ENCODE measurements around the gene DPP3. TPM values are rescaled to one million over a fixed set of nuclear protein-coding genes. Genes with fewer than 3 reads are reported as not detected.
"Not testable (repeated sequence)": the region's sequence is repeated elsewhere in the genome, so short reads cannot be mapped to it uniquely, and the experiment has no call there.

The DPP3 gene
- total RNA-seq, 2 donors from 2014 or later = 27.1 to 29.4 TPM

- intact Hi-C loops (cut with DNase I) = no loop called here
- no peak for DNase-seq (ENCODE audit: low spot score)
These were observed 28.9 kb downstream of the DPP3 start for GRCh38 chr11:66509131-66509561.

DNA sequence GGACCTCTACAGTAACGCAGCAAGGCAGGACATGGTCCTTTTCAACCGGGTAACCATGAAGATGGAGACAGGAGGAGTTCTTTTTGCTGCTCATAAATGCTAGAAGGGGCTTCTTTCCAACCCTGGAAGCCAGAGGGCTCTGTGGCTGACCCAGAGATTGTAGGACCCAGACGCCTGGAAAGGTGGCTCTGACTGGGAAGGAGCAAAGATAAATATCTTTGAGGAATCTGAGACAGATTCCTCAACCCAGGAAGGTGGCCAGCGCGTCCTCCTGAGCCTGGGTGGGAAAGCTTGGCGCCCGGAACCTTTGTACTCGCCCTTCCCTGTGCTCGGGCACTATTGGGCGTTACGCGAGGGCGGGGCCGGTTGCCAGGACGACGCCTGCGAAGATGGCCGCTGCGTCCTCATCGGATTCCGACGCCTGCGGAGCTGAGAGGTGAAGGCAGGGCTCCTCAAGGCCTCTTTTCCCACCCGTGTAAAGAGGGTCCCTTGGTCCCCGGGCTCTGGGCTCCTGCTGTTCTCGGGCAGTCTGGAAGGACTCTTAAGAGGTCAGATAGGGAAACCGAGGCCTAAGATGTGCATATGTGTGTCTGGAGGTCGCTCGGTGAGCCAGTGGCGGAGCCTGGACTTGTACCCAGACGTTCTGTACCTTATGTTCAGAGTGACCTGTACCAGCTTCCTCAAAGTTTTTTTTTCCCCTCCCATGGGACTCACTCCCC is 30.2 kb downstream of the DPP3 start, which contains the start of gene BBS1:
Gene BBS1, plus strand, starts transcription at position 365 of the 719 bp plus-strand sequence. Its CDS starts 25 bp downstream, at position 390.
- peak; percentile 97 for DNase-seq (ENCODE audit: low spot score)
- intact Hi-C loops (cut with DNase I) = no loop called here

DNA sequence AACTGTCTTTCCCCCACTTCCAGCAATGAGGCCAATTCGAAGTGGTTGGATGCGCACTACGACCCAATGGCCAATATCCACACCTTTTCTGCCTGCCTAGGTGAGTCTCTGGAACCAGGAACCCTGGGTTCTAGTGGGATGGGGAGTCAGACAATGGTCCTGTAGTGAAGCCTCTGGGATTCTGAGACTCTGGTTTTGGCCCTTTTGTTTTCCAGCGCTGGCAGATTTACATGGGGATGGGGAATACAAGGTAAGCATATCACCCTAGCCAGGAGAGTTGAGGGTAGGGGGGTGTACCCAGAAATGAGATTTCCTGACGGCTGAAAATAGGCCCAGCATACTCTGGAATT is 30.7 kb downstream of the DPP3 start:
- no peak for DNase-seq (ENCODE audit: low spot score)
- intact Hi-C loops (cut with DNase I) = no loop called here

DNA sequence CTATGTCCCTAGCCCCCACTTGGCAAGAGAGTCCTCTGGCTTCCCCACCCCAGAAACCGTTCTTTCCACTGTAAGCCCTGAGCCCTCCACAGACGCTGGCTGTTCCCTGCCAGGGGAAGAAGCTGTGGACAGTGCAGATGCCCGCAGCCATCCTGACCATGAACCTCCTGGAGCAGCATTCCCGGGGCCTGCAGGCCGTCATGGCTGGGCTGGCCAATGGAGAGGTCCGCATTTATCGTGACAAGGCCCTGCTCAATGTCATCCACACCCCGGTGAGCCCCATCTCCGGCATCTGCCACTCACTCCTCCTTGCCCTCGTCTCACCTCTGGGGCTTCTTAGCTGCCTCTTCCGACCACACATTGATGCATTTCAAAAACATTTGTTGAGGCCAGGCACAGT is 43.4 kb downstream of the DPP3 start:
- intact Hi-C loops (cut with DNase I) = no loop called here
- DNase-seq (ENCODE audit: low spot score) = no peak

- intact Hi-C loops (cut with DNase I) = no loop called here
- DNase-seq (ENCODE audit: low spot score) = no peak
These were observed 44.2 kb downstream of the DPP3 start for GRCh38 chr11:66524304-66525040.

DNA sequence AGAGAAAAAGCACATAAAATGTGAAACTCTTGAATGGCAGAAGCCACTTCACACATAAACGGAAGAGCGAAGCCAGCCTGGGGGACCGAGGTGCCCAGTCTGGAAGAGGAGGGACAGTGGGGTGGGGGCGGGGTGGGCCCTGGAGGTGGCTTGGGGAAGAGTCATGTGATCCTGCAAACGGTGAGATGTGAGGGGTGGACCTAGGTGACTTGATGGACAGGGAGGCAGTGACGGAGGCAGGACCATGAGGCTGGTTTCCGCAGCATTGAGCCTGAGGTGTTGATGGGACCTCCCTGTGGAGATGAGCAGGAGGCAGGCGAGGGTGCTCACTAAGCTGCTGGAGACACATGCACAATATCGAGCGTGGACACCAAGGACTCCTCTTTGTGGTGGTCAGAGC is 48.8 kb downstream of the DPP3 start:
- intact Hi-C loops (cut with DNase I) = no loop called here
- no peak for DNase-seq (ENCODE audit: low spot score)

DNA sequence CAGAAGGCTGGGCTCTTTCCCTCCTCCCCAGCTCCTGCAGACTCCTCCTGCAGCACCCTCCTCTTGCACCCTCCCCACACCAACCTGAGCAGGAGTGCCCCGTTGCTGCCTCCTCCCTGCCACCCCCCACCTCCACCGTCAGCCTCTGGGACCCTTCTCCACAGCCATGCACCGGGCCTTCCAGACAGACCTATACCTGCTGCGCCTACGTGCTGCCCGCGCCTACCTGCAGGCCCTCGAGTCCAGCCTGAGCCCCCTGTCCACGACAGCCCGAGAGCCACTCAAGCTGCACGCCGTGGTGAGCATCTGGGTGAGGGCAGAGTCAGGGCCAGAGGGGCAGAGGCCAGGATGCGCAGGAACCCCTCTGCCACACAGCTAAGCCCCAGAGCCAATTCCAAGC is 49.4 kb downstream of the DPP3 start:
- DNase-seq (ENCODE audit: low spot score) = no peak
- intact Hi-C loops (cut with DNase I) = no loop called here

DNA sequence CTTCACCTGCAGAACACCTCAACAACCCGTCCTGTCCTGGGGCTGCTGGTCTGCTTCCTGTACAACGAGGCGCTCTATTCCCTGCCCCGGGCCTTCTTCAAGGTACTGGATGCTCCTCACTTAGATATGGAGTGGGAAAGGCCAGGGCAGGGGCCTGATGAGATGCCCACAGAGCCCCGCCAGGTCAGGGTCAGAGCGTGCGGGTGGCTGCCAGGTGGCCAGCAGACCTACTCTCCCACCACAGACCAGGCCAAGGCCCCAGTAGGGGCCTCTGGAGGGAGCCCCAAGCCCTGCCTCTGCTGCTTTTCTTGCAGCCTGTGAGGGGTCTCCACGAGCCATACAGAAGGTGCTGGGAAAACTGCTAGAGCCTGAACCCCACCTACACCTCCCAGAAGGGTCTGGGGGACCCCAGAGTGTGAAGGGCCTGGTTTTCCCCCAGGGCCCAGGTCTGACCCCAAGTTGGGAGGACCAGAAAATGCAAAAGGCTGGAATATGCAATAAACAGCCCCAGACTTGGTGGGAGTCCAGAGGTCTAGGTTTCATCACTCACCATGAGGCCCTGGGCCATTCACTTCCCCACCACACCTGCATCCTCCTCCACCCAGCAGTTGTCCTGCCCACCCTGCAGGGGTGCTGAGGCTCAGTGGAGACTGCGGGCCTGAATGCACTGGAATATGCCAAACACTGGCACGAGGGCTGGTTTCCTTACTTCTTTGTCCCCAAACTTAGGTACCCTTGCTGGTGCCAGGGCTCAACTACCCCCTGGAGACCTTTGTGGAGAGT is 50.9 kb downstream of the DPP3 start:
- intact Hi-C loops (cut with DNase I) = no loop called here
- DNase-seq (ENCODE audit: low spot score) = no peak

DNA sequence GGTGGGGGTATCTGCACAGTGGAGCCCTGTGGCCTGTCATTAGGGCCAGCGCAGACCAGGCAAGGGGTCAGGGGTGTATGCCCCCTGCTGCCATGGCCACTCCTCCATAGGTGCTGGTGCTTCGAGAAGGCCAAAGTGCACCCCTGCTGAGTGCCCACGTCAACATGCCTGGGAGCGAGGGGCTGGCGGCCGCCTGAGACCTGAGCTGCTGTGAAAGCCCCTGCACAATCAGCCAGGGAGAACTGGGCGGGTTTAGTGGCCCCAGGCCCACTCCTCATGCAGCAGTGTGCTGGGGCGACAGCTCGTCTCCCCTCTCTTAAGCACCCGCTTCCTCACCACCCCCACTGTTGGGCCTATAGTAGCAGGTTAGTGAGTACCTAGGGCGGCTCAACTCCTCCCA is 51.6 kb downstream of the DPP3 start:
- intact Hi-C loops (cut with DNase I) = no loop called here
- no peak for DNase-seq (ENCODE audit: low spot score)

GRCh38 chr11:66532784-66533183 is 52.5 kb downstream of the DPP3 start:
- intact Hi-C loops (cut with DNase I) = no loop called here
- no peak for DNase-seq (ENCODE audit: low spot score)

DNA sequence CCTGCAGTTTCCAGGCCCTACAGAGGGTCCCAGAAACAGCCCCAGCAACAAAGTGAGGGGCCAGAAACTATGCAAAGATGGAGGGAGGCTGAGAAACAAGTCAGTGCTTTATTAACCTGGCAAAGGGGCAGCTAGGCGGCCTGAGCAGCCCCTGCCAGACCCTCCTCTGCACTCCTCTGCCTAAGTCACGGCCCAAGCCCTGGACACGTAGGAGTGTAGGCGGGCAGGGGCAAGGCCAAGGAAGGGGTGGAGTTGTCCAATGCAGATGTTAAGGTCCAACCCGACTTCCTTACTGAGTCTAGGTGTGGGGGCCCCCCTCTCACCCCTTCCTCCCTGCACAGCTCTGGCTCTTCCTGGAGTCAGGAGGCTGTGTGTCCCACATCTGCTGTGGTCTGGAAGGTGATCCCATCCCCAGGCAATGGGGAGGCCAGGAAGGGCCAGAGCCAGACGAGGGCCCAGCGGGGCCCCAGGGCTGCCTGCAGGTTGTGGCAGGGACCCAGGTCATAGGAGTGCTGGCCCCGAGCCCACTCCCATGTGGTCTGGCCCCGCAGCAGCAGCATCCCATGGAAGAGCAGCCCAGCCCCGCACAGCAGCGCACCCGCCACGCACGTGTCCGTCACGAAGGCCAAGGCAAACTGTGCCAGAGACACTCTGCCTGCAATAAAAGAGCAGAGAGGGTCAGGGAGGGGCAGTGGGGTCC is 59.1 kb downstream of the DPP3 start:
- no peak for DNase-seq (ENCODE audit: low spot score)
- intact Hi-C loops (cut with DNase I) = no loop called here

DNA sequence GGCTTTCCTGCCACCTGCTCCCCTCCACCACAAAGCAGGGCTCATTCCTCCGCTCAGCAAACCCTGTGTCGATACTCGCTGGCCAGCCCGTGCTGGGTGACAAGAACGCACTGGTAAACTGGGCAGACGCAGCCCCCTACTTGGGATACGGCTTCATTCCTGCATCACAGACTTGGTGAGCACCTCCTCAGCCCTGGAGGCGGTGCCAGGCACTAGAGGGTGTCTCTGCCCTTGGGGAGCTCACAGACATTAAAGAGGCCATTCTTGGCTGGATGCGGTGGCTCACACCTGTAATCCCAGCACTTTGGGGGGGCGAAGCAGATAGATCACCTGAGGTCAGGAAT is 59.6 kb downstream of the DPP3 start:
- no peak for DNase-seq (ENCODE audit: low spot score)

DNA sequence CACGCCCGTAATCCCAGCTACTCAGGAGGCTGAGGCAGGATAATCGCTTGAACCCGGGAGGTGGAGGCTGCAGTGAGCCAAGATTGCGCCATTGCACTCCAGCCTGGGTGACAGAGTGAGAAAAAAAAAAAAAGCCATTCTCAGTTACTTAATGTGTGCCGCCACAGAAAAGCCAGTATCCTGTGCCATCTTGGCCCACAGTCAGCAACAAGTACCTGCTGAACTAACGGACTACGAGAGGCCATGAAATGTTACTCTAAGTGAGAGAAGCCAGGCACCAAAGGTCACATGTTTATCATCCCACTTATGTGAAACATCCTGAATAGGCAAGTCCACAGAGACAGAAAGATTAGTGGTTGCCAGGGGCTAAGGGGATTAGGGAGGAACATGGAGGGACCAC is 60.4 kb downstream of the DPP3 start:
- intact Hi-C loops (cut with DNase I); DNase-seq (ENCODE audit: low spot score): not testable (repeated sequence)

More for the DNA sequence above, 59.6 kb downstream of the DPP3 start:
- intact Hi-C loops (cut with DNase I) = no loop called here

DNA sequence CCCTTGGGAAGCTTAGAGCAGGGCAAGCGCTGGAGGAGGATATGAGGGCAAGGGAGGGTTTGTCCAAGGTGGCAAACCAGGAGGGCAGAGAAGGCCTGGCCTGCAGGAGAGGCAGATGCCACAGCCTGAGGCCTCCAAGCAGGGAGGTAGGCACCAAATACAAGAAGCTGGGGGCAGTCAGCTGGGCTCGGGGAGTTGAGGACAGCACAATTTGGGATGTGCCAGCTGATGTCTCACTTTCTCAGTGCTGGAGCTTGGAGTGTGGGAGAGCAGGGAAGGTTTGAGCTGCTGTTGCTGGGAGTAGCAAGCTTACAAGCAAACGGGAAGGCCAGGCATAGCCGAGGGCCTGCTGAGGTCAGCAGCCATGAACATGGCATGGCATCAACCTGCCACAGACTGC is 61.7 kb downstream of the DPP3 start:
- intact Hi-C loops (cut with DNase I) = no loop called here
- no peak for DNase-seq (ENCODE audit: low spot score)

- DNase-seq (ENCODE audit: low spot score) = no peak
- intact Hi-C loops (cut with DNase I) = no loop called here
These were observed 62.1 kb downstream of the DPP3 start for GRCh38 chr11:66542362-66542761.

DNA sequence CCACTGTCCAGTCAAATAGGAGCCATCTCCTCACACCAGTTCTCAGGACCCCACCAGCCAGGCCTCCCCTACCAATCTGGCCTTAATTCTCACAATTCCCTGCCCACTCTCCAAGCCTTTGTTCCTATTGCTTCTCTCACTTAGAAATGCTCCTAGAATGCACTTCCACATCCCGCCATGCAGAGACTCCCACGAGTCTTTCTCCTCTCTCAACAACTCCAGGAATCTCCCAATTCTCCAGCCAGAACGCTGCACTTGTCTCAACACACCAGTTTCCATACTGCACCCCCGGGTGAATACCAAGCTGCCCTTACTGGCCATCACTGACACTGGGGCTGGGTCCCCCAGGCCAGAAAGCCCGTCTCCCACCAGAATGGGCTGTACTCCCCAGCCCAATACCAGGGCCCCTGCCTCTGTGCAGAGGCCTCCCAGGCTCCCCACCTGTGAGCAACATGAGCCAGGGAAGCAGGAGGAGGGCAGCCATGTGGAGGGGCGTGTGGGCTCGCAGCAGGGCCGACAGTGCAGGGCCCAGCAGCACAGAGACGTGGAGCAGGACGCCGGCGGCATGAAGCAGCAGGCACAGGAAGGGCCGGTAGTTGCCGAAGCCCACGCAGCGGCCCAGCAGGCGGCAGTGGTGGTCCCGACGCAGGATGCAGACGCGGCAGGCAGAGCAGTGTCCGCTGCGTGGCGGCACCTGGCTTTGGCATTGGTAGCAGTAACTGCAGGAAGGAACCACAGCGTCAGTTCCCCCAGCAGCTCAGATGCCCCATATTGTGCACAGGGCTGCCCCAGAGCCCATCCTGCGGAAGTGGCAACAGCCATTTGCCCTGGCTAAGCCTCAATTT is 63.3 kb downstream of the DPP3 start:
- intact Hi-C loops (cut with DNase I) = no loop called here

GRCh38 chr11:66544952-66545351 is 64.7 kb downstream of the DPP3 start:
- DNase-seq (ENCODE audit: low spot score); intact Hi-C loops (cut with DNase I): not testable (repeated sequence)

More for the DNA sequence above, 63.3 kb downstream of the DPP3 start:
- DNase-seq (ENCODE audit: low spot score) = peak; percentile 90

- DNase-seq (ENCODE audit: low spot score) = peak; percentile 99
- intact Hi-C loops (cut with DNase I) = no loop called here
These were observed 65.6 kb downstream of the DPP3 start, which contains the start of gene ZDHHC24 for GRCh38 chr11:66545701-66546367. Gene ZDHHC24 (minus strand): TSS chr11:66546048. CDS start chr11:66546003, 45 bp downstream.

All from posterior vena cava (tissue), 2 donors.